GM12892 (cell line): ENCODE measurements around the gene FCRL4.

Experiments used
- POLR2A ChIP-seq: IDR thresholded peaks from 2 replicates; pipeline ENCODE4 v1.6.1; 2011; ENCODE audit warnings: low read depth, low read length, control low read depth
- POLR2AphosphoS5 ChIP-seq: IDR thresholded peaks from 2 replicates; pipeline ENCODE4 v1.6.1; 2011; ENCODE audit warnings: low read depth, low read length, control low read depth
- TAF1 ChIP-seq: IDR thresholded peaks from 2 replicates; pipeline ENCODE4 v1.6.1; 2011; ENCODE audit warnings: low read depth, mild to moderate bottlenecking, control low read depth, low read length, borderline replicate concordance

GRCh38 chr1:157585984-157586383, 11.9 kb downstream of the FCRL4 start:
- TF ChIP-seq POLR2AphosphoS5 (no peak), POLR2A (no peak), TAF1 (no peak)
